Kidney epithelial cell (primary cell): ENCODE results near the gene MCM3. TPM values are rescaled to one million over a fixed set of nuclear protein-coding genes. Genes with fewer than 3 reads are reported as not detected.

Experiments
- DNase-seq: peaks from one replicate; pipeline ENCODE4 v3.0.0-alpha.2; 2010; ENCODE audit warnings: low read depth
- H3K27me3 ChIP-seq: 2 replicates; pipeline ENCODE4 v1.6.0; 2011; ENCODE audit warnings: low read length; ENCODE audit not compliant: control insufficient read depth, insufficient read depth
- H3K36me3 ChIP-seq: 2 replicates; pipeline ENCODE4 v1.5.1; 2011; ENCODE audit warnings: low read length; ENCODE audit not compliant: control insufficient read depth, insufficient read depth
- H3K4me3 ChIP-seq: 2 replicates; pipeline ENCODE4 v1.5.1; 2011; ENCODE audit warnings: low read depth, mild to moderate bottlenecking, control low read depth, low read length
- CTCF ChIP-seq: IDR thresholded peaks from 2 replicates; pipeline ENCODE4 v1.5.1; 2011; ENCODE audit warnings: mild to moderate bottlenecking, moderate library complexity, low read length, control low read depth, inconsistent platforms; ENCODE audit not compliant: insufficient read depth, poor library complexity, severe bottlenecking
- total RNA-seq: library from RNA; depleted of rRNA; stranded (reverse); fragments of >200 nt; gene quantifications from 2 replicates; pipeline ENCODE4 v1.2.3, GENCODE V29; 2015

Gene MCM3
- total RNA-seq, 1 donor from 2014 or later = 37.1 TPM

DNA sequence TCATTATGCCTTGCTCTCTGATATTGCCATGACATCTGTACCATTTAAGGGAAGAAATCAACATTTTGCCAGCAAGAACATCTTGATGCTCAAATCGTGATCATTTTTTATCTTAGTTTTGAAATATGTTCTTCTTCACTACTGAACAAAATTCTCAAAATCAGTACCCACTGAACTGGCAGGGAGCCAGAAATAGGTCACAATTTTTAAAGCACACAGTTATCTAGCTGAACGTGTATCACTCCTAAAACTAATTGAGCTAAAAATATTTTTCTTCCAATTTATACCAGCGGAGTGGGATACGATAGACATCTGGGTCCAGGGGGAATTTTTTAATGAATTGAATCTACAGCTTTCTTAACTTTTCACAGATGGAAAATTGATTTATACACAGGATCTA lies 51.5 kb downstream of the MCM3 start:
- Histone ChIP-seq H3K27me3 (no peaks in the 10 kb centered on the region), H3K4me3 (no peak overlapping the region), H3K36me3 (no peaks in the 10 kb centered on the region)
- no peak for DNase-seq
- no peak for TF ChIP-seq CTCF

DNA sequence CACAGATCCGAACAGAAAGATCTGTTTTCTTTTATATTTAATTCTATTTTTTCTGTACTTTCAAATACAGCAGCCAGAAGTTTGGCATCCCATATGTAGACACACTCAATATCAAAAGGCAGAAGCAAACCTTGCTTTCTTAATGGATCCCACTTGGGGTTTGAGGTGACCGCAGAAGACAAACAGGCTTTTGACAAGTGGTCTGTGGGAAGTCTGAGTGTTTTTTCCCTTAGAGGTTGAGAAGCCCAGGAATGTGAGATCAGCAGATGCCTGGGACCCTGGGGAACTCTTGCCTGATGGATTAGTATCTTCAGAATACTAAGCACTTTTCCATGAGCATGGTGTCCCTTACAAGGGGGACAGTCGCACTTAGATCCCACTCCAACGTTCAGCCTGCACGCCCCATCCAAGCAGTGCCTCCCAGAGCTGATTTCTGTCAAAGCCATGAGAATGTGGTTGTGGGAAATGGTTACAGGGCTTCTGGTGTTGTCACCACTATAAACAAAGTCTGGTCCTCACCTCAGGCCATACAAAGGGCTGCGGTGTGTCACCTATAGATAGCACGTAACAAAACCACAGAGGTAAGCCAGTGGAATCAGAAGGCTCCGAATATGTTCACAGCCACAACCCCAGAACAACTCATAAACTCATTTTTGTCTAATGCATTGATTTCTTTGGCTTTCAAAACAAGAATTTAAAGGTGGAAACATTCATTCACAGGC lies 53.0 kb downstream of the MCM3 start:
- DNase-seq = no peak
- TF ChIP-seq CTCF = no peak
- H3K36me3 ChIP-seq = no peaks in the 10 kb centered on the region
- no peak overlapping the region for H3K4me3 ChIP-seq
- no peaks in the 10 kb centered on the region for H3K27me3 ChIP-seq

GRCh38 chr6:52230685-52231084 lies 53.9 kb downstream of the MCM3 start:
- Histone ChIP-seq H3K27me3 (no peaks in the 10 kb centered on the region), H3K4me3 (no peak overlapping the region), H3K36me3 (no peaks in the 10 kb centered on the region)
- no peak for DNase-seq
- TF ChIP-seq CTCF = no peak

DNA sequence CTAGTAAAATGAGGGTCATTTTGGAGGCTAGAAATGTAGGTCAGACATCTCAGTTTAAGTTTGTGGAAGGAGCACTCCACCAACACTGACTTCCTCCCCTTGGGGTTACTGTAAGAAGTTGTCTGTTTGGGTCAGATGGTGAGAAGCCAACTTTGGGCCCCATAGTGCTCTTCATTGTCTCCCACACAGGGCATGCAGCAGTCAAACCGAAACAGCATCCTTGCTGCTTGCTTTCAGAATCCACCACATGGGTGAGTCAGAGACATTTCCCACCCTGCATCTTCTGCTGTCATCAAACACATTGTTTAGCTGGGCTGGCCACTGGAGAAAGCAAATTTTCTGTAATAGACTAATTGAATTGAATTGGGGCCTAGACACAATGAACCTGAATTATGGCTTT lies 57.0 kb downstream of the MCM3 start:
- no peak for TF ChIP-seq CTCF

DNA sequence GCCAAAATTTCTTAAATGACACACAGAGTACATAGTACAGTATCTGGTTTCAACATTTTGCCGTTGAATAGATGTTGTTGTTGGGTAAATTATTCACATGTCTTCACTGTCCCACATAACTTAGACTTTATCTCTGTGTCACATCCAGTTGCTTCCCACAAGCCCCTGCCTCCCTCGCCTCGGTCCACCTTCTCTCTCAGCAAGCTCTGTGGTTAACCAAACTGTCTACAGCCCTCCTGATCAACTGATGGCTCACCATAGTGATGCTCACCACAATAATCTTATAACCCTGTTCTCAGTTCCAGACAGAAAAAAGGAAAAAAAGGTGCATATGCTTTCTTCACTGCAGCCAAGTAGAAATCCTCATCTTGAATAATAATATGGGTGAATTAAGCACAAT lies 63.2 kb downstream of the MCM3 start:
- DNase-seq = peak; percentile 23
- no peak for TF ChIP-seq CTCF
- no peaks in the 10 kb centered on the region for H3K27me3 ChIP-seq

More for the DNA sequence above, 57.0 kb downstream of the MCM3 start:
- DNase-seq = no peak
- H3K36me3 ChIP-seq = no peaks in the 10 kb centered on the region
- no peaks in the 10 kb centered on the region for H3K27me3 ChIP-seq
- H3K4me3 ChIP-seq = no peak overlapping the region

DNA sequence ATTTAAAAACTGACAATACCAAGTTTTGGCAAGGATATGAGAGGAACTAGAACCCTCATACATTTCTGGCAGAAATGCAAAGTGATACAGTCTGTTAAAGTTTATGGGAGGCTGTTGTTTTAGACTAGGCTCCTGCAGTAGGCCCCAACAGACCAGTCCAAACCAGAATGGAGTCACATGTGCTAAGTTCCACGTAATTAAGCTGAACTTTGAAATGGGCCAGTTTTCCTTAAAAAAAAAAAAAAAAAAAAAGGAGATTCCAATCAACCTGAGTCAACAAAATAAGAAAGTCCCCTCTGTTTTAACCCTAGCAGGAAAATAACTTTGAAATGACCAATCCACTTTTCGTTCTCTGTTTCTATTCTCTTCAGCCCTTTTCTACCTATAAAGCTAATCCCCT lies 66.8 kb downstream of the MCM3 start:
- no peak for DNase-seq
- no peaks in the 10 kb centered on the region for H3K36me3 ChIP-seq
- H3K4me3 ChIP-seq = no peak overlapping the region
- H3K27me3 ChIP-seq = no peaks in the 10 kb centered on the region
- no peak for TF ChIP-seq CTCF

More for the DNA sequence above, 63.2 kb downstream of the MCM3 start:
- H3K4me3 ChIP-seq = no peak overlapping the region
- H3K36me3 ChIP-seq = no peaks in the 10 kb centered on the region
